Testis (tissue), 2 donors: Measurements from ENCODE around the gene ATF7.

Experiments used
- CTCF ChIP-seq, 3 experiments: fragments of 450-650 bp in 2 of 3; fragments of 200-600 bp in 1 of 3; sonication (generic) in 1 of 3; IDR thresholded peaks; one replicate each; pipeline ENCODE4 v1.5.1; 2016 to 2019; ENCODE audit warnings: antibody characterized with exemption in 3 of 3, mild to moderate bottlenecking in 2 of 3, moderate library complexity in 1 of 3
- POLR2A ChIP-seq: fragments of 450-650 bp; IDR thresholded peaks from one replicate; pipeline ENCODE4 v1.6.1; 2017; ENCODE audit warnings: antibody characterized with exemption, mild to moderate bottlenecking, moderate library complexity

GRCh38 chr12:53502331-53502730, 123.9 kb downstream of the ATF7 start:
- no peak for TF ChIP-seq CTCF (IDR thresholded peaks at IDR 0.05)
- no peak for TF ChIP-seq POLR2A
